ENCODE measurements around the gene STK39. TPM values are rescaled to one million over a fixed set of nuclear protein-coding genes. Genes with fewer than 3 reads are reported as not detected.

Gene STK39
- total and polyA plus RNA-seq, 2 of the 4 experiments (the other 2 are of a cell fraction): 11.8 to 16.4 TPM

DNA sequence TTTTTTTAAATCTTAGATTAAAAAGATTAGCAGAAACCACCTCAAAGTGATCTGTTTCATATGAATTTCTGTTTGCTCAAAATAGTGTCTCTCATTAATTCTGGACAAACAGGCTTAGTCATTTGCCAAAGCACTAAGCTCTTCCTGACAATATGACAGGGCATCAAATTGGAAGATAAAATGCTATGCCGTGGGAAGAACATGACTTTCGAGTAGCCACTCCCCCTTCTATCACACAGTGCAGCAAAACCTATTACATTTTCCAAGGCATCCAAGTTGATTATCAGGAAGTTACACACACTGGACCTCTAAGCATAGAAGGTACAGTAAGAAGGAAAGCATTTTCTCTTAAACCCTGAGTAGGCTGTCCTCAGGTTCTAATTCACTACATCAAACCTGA lies 89.5 kb downstream of the STK39 start:
- no peaks in the 10 kb centered on the region for H3K9me3 ChIP-seq (ENCODE audit: control insufficient read depth, insufficient read depth, low read length)
- H2BK120ac ChIP-seq (ENCODE audit: low read depth, low read length): no peak overlapping the region
- no peak overlapping the region for H3K9ac ChIP-seq (ENCODE audit: low read depth, low read length)
- no peak overlapping the region for H4K91ac ChIP-seq (ENCODE audit: insufficient read depth, low read depth, low read length)
- H3K14ac ChIP-seq (replicated peaks; ENCODE audit: low read depth, low read length): no peak overlapping the region
- intact Hi-C loops (cut with micrococcal nuclease): no loop called here
- DNase-seq: no peak
- POLR2A ChIA-PET (ENCODE audit: unreplicated experiment): no interaction called here
- H2BK20ac ChIP-seq (ENCODE audit: low read depth, low read length): no peak overlapping the region
- no peak overlapping the region for H2AFZ ChIP-seq (replicated peaks; ENCODE audit: low read length, poor library complexity)
- peaks cover 13% of the 10 kb centered on the region for H3K4me1 ChIP-seq (ENCODE audit: control insufficient read depth, insufficient read depth, low read length)
- H4K20me1 ChIP-seq (ENCODE audit: insufficient read depth, low read length): peaks cover 10% of the 10 kb centered on the region; the same call in 1 of the 2 replicates
- no peak overlapping the region for H2BK5ac ChIP-seq (ENCODE audit: low read depth, low read length, poor library complexity, severe bottlenecking)
- H3K36me3 ChIP-seq (ENCODE audit: control insufficient read depth, insufficient read depth, low read length): peaks cover 5% of the 10 kb centered on the region
- no peak overlapping the region for H3K18ac ChIP-seq (ENCODE audit: low read depth, low read length)
- no peak overlapping the region for H3K23ac ChIP-seq (ENCODE audit: low read depth, low read length)
- H4K8ac ChIP-seq (ENCODE audit: low read depth in 2 of 2, low read length in 2 of 2): no peak overlapping the region
- no CpG with 5 or more reads among the region's 2 CpGs for WGBS, 2 experiments (ENCODE audit: extremely low coverage in 2 of 2, insufficient read length in 1 of 2)
- ATAC-seq (ENCODE audit: low read depth): no peak
- H3K56ac ChIP-seq (ENCODE audit: extremely low read depth, insufficient read depth, low read length): no peak overlapping the region
- no peak overlapping the region for H4K5ac ChIP-seq (ENCODE audit: low read depth, low read length)
- no TSS peak for BruUV-seq (replicated peaks)
- TF ChIP-seq SMC3 (IDR thresholded peaks at IDR 0.05; ENCODE audit: low read depth, low read length) (no peak), CHD1 (IDR thresholded peaks at IDR 0.05; ENCODE audit: low read depth, low read length) (no peak), NFE2L2 (IDR thresholded peaks at IDR 0.05; ENCODE audit: low read depth, low read length) (no peak), ELK1 (IDR thresholded peaks at IDR 0.05; ENCODE audit: borderline replicate concordance, low read depth, low read length) (no peak), BHLHE40 (IDR thresholded peaks at IDR 0.05; ENCODE audit: low read depth, low read length) (no peak), CTCF (conservative IDR thresholded peaks at IDR 0.05; ENCODE audit: low read depth, low read length) (no peak), RAD21 (IDR thresholded peaks at IDR 0.05; ENCODE audit: low read length) (no peak)
- H2BK15ac ChIP-seq (ENCODE audit: low read depth, low read length): no peak overlapping the region
- peaks cover 23 to 46% of the 10 kb centered on the region in 2 experiments for H3K79me1 ChIP-seq (ENCODE audit: low read depth in 1 of 2, low read length in 2 of 2)
- H2AK5ac ChIP-seq (ENCODE audit: low read depth, low read length): no peak overlapping the region
- H3K27ac ChIP-seq (ENCODE audit: insufficient read depth, low read length): no peak overlapping the region
- no peak overlapping the region for H3K4me3 ChIP-seq (ENCODE audit: insufficient read depth, low read depth, low read length)
- no peaks in the 10 kb centered on the region for H3K27me3 ChIP-seq (ENCODE audit: control insufficient read depth, insufficient read depth, low read length)
- peaks cover 27% of the 10 kb centered on the region for H3K9me1 ChIP-seq (ENCODE audit: insufficient read depth, low read length)
- no peak overlapping the region for H2AK9ac ChIP-seq (replicated peaks; ENCODE audit: low read depth, low read length, poor library complexity)
- in situ Hi-C loops (cut with MboI; ENCODE audit: low sequenced_read_pairs): no loop called here
- no peak overlapping the region for H3K4me2 ChIP-seq (ENCODE audit: low read depth, low read length)
- H3K4ac ChIP-seq (ENCODE audit: low read depth, low read length): no peak overlapping the region
- dilution Hi-C loops (cut with HindIII; ENCODE audit: low sequenced_read_pairs, unreplicated experiment): no loop called here
- CTCF ChIA-PET: no interaction called here
